HepG2 (cell line): ENCODE data around the gene HS3ST5. TPM values are rescaled to one million over a fixed set of nuclear protein-coding genes. Genes with fewer than 3 reads are reported as not detected.
A peak's percentile ranks its signal among the peaks of the same experiment; 100 is the strongest.

Experiments
- ATRX ChIP-seq: sonication (generic); formaldehyde crosslinking; IDR thresholded peaks from 2 replicates; pipeline ENCODE4 v1.4.0; 2020; ENCODE audit warnings: missing genetic modification reagents, borderline replicate concordance
- BCL6 ChIP-seq: IDR thresholded peaks from 2 replicates; pipeline ENCODE4 v1.6.1; 2016; ENCODE audit warnings: missing genetic modification reagents, missing compliant biosample characterization
- CBX5 ChIP-seq: sonication (generic); formaldehyde crosslinking; IDR thresholded peaks from 2 replicates; pipeline ENCODE4 v1.4.0; 2020; ENCODE audit warnings: missing genetic modification reagents, borderline replicate concordance
- HIVEP1 ChIP-seq: sonication (generic); formaldehyde crosslinking; IDR thresholded peaks from 2 replicates; pipeline ENCODE4 v1.4.0; 2020; ENCODE audit warnings: mild to moderate bottlenecking, missing genetic modification reagents
- HNF1A ChIP-seq, 2 experiments: sonication (generic) in 1 of 2; formaldehyde crosslinking in 1 of 2; IDR thresholded peaks; 2 replicates each; pipeline versions ENCODE4 v1.4.0 to v1.6.1; 2016 to 2020; ENCODE audit warnings: borderline replicate concordance in 1 of 2, low read depth in 1 of 2, mild to moderate bottlenecking in 1 of 2, missing genetic modification reagents in 1 of 2
- IRF2 ChIP-seq: IDR thresholded peaks from 2 replicates; pipeline ENCODE4 v1.6.1; 2018; ENCODE audit warnings: missing genetic modification reagents, missing compliant biosample characterization
- JDP2 ChIP-seq: sonication (generic); formaldehyde crosslinking; IDR thresholded peaks from 2 replicates; pipeline ENCODE4 v1.8.1; 2022; ENCODE audit warnings: missing genetic modification reagents, borderline replicate concordance
- RFX3 ChIP-seq: IDR thresholded peaks from 2 replicates; pipeline ENCODE4 v1.6.1; 2016; ENCODE audit warnings: missing biosample characterization, missing genetic modification reagents
- RXRA ChIP-seq: sonication (generic); formaldehyde crosslinking; IDR thresholded peaks from 2 replicates; pipeline ENCODE4 v1.5.1; 2020; ENCODE audit warnings: missing genetic modification reagents
- SALL2 ChIP-seq: sonication (generic); formaldehyde crosslinking; IDR thresholded peaks from 2 replicates; pipeline ENCODE4 v1.8.1; 2023; ENCODE audit warnings: mild to moderate bottlenecking, missing genetic modification reagents, inconsistent platforms
- SAP130 ChIP-seq: IDR thresholded peaks from 2 replicates; pipeline ENCODE4 v1.6.1; 2016; ENCODE audit warnings: low read depth
- ZBTB7A ChIP-seq: sonication (generic); formaldehyde crosslinking; IDR thresholded peaks from 2 replicates; pipeline ENCODE4 v1.8.0; 2022; ENCODE audit warnings: mild to moderate bottlenecking, missing genetic modification reagents
- ZNF432 ChIP-seq: sonication (generic); formaldehyde crosslinking; IDR thresholded peaks from 2 replicates; pipeline ENCODE4 v1.5.0; 2020; ENCODE audit warnings: missing genetic modification reagents, mild to moderate bottlenecking, borderline replicate concordance
- ZNF441 ChIP-seq: sonication (generic); formaldehyde crosslinking; IDR thresholded peaks from 2 replicates; pipeline ENCODE4 v1.7.0; 2021; ENCODE audit warnings: missing genetic modification reagents, borderline replicate concordance
- ZNF609 ChIP-seq: sonication (generic); formaldehyde crosslinking; IDR thresholded peaks from 2 replicates; pipeline ENCODE4 v1.4.0; 2020; ENCODE audit warnings: mild to moderate bottlenecking, missing genetic modification reagents, borderline replicate concordance
- ZNF770 ChIP-seq: sonication (generic); formaldehyde crosslinking; IDR thresholded peaks from 2 replicates; pipeline ENCODE4 v1.5.0; 2020; ENCODE audit warnings: mild to moderate bottlenecking, missing genetic modification reagents
- polyA plus RNA-seq, 8 experiments: library from polyadenylated mRNA; depleted of rRNA in 3 of 8; stranded (reverse) in 7 of 8; unstranded in 1 of 8; fragments of >200 nt; fragmentation: Illumina TruSeq in 4 of 8; extraction: Trizol in 4 of 8; gene quantifications; 2 replicates each; pipeline versions ENCODE4 v1.2.1 to v1.2.3, GENCODE V29; 2011 to 2016; ENCODE audit warnings: low read depth in 4 of 8, missing spikeins in 1 of 8, mixed read lengths in 1 of 8; ENCODE audit not compliant: insufficient read depth in 1 of 8
- total RNA-seq, 5 experiments: library from RNA; depleted of rRNA; stranded (reverse); fragments of >200 nt; fragmentation: Illumina TruSeq; extraction: Trizol; gene quantifications; 2 replicates each; pipeline ENCODE4 v1.2.3, GENCODE V29; 2016; ENCODE audit warnings: low read depth in 1 of 5
- TF ChIP-seq, protein P1 (sequence below): IDR thresholded peaks from 2 replicates; pipeline ENCODE4 v1.6.1; 2016; ENCODE audit warnings: missing compliant biosample characterization, missing genetic modification reagents, borderline replicate concordance

Gene HS3ST5
- total and polyA plus RNA-seq, 2 of the 13 experiments (the other 11 are each of a cell fraction or from before 2014, with no cell fraction given): 1.1 to 1.6 TPM

DNA sequence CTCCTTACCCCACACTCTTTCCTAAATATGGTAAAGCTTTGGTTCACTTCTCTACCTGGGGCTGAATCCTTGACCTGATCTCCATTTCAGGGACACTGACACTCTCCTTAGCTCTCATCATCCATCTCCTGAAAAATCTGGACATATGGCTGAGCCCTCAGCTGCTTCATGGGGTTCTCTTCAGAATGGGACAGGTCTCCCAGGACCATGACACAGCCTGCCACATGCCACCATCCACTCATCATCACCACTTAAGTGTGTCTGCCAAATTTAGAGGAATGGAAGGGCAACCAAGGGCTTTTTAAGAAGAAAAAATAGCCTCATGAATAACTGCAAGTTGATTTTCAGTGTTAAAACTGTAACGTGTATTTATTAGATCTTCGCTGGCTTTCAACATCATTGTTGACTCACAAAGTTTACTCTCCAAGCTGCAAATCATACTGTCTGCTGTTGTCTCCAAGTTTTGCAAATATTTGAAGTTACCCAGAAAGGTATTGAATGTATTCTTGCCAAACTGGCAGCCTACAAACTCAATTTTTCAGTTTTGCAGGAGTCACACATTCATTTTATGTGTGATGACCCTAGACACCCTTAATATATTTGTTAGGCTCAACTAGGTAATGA is 41.1 kb downstream of the HS3ST5 start (continued):
- TF ChIP-seq ZNF770 (CRISPR knock-in tag): no peak
- TF ChIP-seq JDP2 (CRISPR knock-in tag): no peak
- TF ChIP-seq RFX3: no peak
- TF ChIP-seq CBX5 (CRISPR knock-in tag): no peak
- TF ChIP-seq SALL2 (CRISPR knock-in tag): no peak
- no peak for TF ChIP-seq ZNF432 (CRISPR knock-in tag)
- no peak for TF ChIP-seq HNF1A (IDR thresholded peaks at IDR 0.05; ENCODE audit: low read depth)
- TF ChIP-seq HNF1A (CRISPR knock-in tag; IDR thresholded peaks at IDR 0.05; ENCODE audit: borderline replicate concordance): no peak
- TF ChIP-seq ATRX (CRISPR knock-in tag): no peak
- TF ChIP-seq IRF2: peak; percentile 49; the same call in 1 of the 2 replicates
- TF ChIP-seq BCL6 (CRISPR knock-in tag): peak; percentile 84
- TF ChIP-seq ZNF609 (CRISPR knock-in tag): no peak; the same call in 1 of the 2 replicates
- no peak for TF ChIP-seq RXRA (CRISPR knock-in tag)
- no peak for TF ChIP-seq ZNF441 (CRISPR knock-in tag)
- no peak for TF ChIP-seq ZBTB7A (CRISPR knock-in tag)
- TF ChIP-seq, protein P1, sequence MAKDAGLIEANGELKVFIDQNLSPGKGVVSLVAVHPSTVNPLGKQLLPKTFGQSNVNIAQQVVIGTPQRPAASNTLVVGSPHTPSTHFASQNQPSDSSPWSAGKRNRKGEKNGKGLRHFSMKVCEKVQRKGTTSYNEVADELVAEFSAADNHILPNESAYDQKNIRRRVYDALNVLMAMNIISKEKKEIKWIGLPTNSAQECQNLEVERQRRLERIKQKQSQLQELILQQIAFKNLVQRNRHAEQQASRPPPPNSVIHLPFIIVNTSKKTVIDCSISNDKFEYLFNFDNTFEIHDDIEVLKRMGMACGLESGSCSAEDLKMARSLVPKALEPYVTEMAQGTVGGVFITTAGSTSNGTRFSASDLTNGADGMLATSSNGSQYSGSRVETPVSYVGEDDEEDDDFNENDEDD (CRISPR knock-in tag): no peak
- TF ChIP-seq HIVEP1 (CRISPR knock-in tag): no peak
- TF ChIP-seq SAP130: peak; percentile 44; the same call in 1 of the 2 replicates
